ENCODE data around the gene CFDP1. TPM values are rescaled to one million over a fixed set of nuclear protein-coding genes. Genes with fewer than 3 reads are reported as not detected.
"Not testable (repeated sequence)": the region's sequence is repeated elsewhere in the genome, so short reads cannot be mapped to it uniquely, and the experiment has no call there.

Gene CFDP1
- total and polyA plus RNA-seq, 2 donors (not counting 1 experiment from before 2014, with no cell fraction given): 6.3 to 42.8 TPM

DNA sequence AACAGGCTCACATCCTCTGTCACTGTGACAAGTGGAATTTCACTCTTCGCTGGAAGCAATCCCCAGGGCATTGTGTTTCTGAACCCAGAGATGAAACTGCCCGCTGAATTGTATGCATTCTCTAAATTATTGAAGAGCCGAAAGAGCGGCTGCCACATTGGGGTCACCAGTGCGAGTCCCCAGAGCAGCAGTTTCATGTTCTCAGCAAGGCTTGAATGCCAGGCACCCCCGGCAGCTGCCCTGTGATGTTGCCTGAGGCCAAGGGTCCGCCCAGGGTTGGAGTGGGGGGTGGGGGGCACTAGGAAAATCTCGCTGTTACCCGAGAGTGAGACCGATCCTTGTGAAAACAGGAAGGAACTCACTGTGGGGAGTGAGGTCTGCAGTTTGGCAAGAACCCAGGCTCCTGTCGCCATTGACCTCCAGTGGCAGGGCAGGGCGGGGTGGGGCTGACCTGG lies 161.2 kb downstream of the CFDP1 start:
- no peak overlapping the region for H3K9ac ChIP-seq (ENCODE audit: low read length)
- peaks cover 0 to 34% (median 4%) of the 10 kb centered on the region in 4 experiments for H3K27me3 ChIP-seq (replicated peaks in 1 of 4; ENCODE audit: control extremely low read depth in 1 of 4, control insufficient read depth in 3 of 4, insufficient read depth in 4 of 4, low read length in 3 of 4)
- H3K4me2 ChIP-seq (replicated peaks; ENCODE audit: low read depth, low read length, poor library complexity, severe bottlenecking): no peak overlapping the region
- Mint-ChIP-seq H3K4me3 (no peak overlapping the region), H3K4me1 (no peaks in the 10 kb centered on the region), H3K9me3 (ENCODE audit: insufficient read depth) (no peaks in the 10 kb centered on the region), H3K27ac (no peak overlapping the region), H3K27me3 (peaks cover 24% of the 10 kb centered on the region)
- no peaks in the 10 kb centered on the region for H3K79me2 ChIP-seq (ENCODE audit: control insufficient read depth, insufficient read depth, low read length)
- no peak for ATAC-seq (ENCODE audit: low read depth)
- H3K9me3 ChIP-seq (ENCODE audit: control extremely low read depth in 1 of 3, control insufficient read depth in 2 of 3, insufficient read depth in 1 of 3, low read length in 2 of 3): peaks cover 0 to 15% (median 0%) of the 10 kb centered on the region in 3 donors
- ChIA-PET POLR2A (interaction anchor here (0.7 kb wide), 1 partner anchor 21 kb away, joined by 4 read pairs; no protein-coding TSS in a partner anchor), CTCF (no interaction called here)
- H2AFZ ChIP-seq (ENCODE audit: insufficient read depth, low read depth, low read length, poor library complexity, severe bottlenecking): no peak overlapping the region
- no peaks in the 10 kb centered on the region for H3K36me3 ChIP-seq (replicated peaks in 1 of 2; ENCODE audit: control extremely low read depth in 1 of 2, control insufficient read depth in 1 of 2, extremely low read depth in 1 of 2, insufficient read depth in 2 of 2, low read length in 1 of 2)
- H4K20me1 ChIP-seq (ENCODE audit: control insufficient read depth, insufficient read depth, low read length, poor library complexity, severe bottlenecking): no peaks in the 10 kb centered on the region
- TF ChIP-seq, protein P1, sequence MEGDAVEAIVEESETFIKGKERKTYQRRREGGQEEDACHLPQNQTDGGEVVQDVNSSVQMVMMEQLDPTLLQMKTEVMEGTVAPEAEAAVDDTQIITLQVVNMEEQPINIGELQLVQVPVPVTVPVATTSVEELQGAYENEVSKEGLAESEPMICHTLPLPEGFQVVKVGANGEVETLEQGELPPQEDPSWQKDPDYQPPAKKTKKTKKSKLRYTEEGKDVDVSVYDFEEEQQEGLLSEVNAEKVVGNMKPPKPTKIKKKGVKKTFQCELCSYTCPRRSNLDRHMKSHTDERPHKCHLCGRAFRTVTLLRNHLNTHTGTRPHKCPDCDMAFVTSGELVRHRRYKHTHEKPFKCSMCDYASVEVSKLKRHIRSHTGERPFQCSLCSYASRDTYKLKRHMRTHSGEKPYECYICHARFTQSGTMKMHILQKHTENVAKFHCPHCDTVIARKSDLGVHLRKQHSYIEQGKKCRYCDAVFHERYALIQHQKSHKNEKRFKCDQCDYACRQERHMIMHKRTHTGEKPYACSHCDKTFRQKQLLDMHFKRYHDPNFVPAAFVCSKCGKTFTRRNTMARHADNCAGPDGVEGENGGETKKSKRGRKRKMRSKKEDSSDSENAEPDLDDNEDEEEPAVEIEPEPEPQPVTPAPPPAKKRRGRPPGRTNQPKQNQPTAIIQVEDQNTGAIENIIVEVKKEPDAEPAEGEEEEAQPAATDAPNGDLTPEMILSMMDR (IDR thresholded peaks at IDR 0.05): no peak
- no peak for TF ChIP-seq EZH2 (IDR thresholded peaks at IDR 0.05; ENCODE audit: borderline replicate concordance, insufficient read depth, low read depth, low read length, poor library complexity, severe bottlenecking)
- intact Hi-C loops (cut with micrococcal nuclease): no loop called here
- DNase-seq: no peak
- no peaks in the 10 kb centered on the region for H3K4me1 ChIP-seq (ENCODE audit: control insufficient read depth in 2 of 2, insufficient read depth in 2 of 2, low read length in 2 of 2)
- no peak overlapping the region for H3K4me3 ChIP-seq (ENCODE audit: control extremely low read depth in 1 of 5, extremely low read depth in 1 of 5, insufficient read depth in 1 of 5, low read depth in 2 of 5, low read length in 4 of 5)
- no peak overlapping the region for H3K27ac ChIP-seq (ENCODE audit: low read length in 2 of 2)
- WGBS (ENCODE audit: insufficient coverage): 7% methylated on average over 12 of the region's 12 CpGs

DNA sequence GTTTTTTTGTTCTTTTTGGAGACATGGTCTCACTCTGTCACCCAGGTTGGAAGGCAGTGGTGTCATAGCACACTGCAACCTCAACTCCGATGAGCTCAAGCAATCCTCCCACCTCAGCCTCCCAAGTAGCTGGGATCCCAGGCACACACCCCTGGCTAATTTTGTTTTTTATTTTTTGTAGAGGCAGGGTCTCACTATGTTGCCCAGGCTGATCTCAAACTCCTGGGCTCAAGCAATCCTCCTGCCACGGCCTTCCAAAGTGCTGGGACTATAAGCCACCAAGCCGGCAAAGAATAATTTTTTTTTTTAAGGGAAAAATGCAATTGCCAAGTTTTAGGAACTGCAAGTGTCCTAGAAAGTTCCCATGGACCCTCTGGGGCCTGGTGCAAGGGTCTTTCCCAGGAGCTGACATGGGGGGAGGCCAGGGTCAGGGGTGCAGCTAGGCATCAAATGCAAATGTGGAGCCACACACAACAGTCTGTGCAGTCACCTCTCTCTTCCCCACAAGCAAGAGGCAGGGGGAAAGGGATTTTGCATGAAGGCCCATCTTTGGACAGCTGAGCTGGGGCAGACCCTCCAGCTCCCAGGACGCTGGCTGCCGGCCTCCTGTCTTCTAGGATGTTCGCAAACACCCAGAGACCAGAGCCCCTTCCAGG lies 161.7 kb downstream of the CFDP1 start:
- H3K9me3 ChIP-seq (ENCODE audit: control extremely low read depth in 1 of 3, control insufficient read depth in 2 of 3, insufficient read depth in 1 of 3, low read length in 2 of 3): peaks cover 0 to 17% (median 0%) of the 10 kb centered on the region in 3 donors
- ATAC-seq (ENCODE audit: low read depth) (no peak), DNase-seq (no peak)
- peaks cover 0 to 38% (median 6%) of the 10 kb centered on the region in 4 experiments for H3K27me3 ChIP-seq (replicated peaks in 1 of 4; ENCODE audit: control extremely low read depth in 1 of 4, control insufficient read depth in 3 of 4, insufficient read depth in 4 of 4, low read length in 3 of 4)
- Mint-ChIP-seq H3K27ac (no peak overlapping the region), H3K27me3 (peaks cover 26% of the 10 kb centered on the region), H3K4me3 (no peak overlapping the region), H3K9me3 (ENCODE audit: insufficient read depth) (no peaks in the 10 kb centered on the region), H3K4me1 (peaks cover under 1% of the 10 kb centered on the region)
- intact Hi-C loops (cut with micrococcal nuclease): no loop called here
- H4K20me1 ChIP-seq (ENCODE audit: control insufficient read depth, insufficient read depth, low read length, poor library complexity, severe bottlenecking): no peaks in the 10 kb centered on the region
- no peak overlapping the region for H2AFZ ChIP-seq (ENCODE audit: insufficient read depth, low read depth, low read length, poor library complexity, severe bottlenecking)
- ChIA-PET POLR2A (no interaction called here), CTCF (no interaction called here)
- H3K79me2 ChIP-seq (ENCODE audit: control insufficient read depth, insufficient read depth, low read length): no peaks in the 10 kb centered on the region
- 71% methylated on average over 6 of the region's 6 CpGs for WGBS (ENCODE audit: insufficient coverage)
- no peak overlapping the region for H3K4me3 ChIP-seq (ENCODE audit: control extremely low read depth in 1 of 5, extremely low read depth in 1 of 5, insufficient read depth in 1 of 5, low read depth in 2 of 5, low read length in 4 of 5)
- H3K4me2 ChIP-seq (replicated peaks; ENCODE audit: low read depth, low read length, poor library complexity, severe bottlenecking): no peak overlapping the region
- no peak overlapping the region for H3K27ac ChIP-seq (ENCODE audit: low read length in 2 of 2)
- H3K4me1 ChIP-seq (ENCODE audit: control insufficient read depth in 2 of 2, insufficient read depth in 2 of 2, low read length in 2 of 2): no peaks in the 10 kb centered on the region
- TF ChIP-seq EZH2 (IDR thresholded peaks at IDR 0.05; ENCODE audit: borderline replicate concordance, insufficient read depth, low read depth, low read length, poor library complexity, severe bottlenecking): no peak
- TF ChIP-seq, protein P1 (IDR thresholded peaks at IDR 0.05): no peak
- no peak overlapping the region for H3K9ac ChIP-seq (ENCODE audit: low read length)
- no peaks in the 10 kb centered on the region for H3K36me3 ChIP-seq (replicated peaks in 1 of 2; ENCODE audit: control extremely low read depth in 1 of 2, control insufficient read depth in 1 of 2, extremely low read depth in 1 of 2, insufficient read depth in 2 of 2, low read length in 1 of 2)

DNA sequence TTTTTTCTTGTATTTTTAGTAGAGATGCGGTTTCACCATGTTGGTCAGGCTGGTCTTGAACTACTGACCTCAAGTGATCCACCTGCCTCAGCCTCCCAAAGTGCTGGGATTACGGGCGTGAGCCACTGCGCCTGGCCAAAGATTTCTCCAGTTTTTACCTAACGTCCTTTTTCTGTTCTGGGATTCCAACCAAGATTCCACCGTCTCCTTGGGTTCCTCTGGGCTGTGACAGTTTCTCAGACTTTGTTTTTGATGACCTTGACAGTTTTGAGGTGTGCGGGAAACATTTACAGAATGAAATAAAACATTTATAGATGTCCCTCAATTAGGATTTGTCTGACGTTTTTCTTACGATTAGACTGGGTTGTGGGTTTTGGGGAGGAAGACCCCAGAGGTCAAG lies 163.9 kb downstream of the CFDP1 start:
- H3K4me2 ChIP-seq (replicated peaks; ENCODE audit: low read depth, low read length, poor library complexity, severe bottlenecking); H3K79me2 ChIP-seq (ENCODE audit: control insufficient read depth, insufficient read depth, low read length); H3K4me3 ChIP-seq (ENCODE audit: control extremely low read depth in 1 of 5, extremely low read depth in 1 of 5, insufficient read depth in 1 of 5, low read depth in 2 of 5, low read length in 4 of 5); CTCF ChIA-PET; H3K4me1 Mint-ChIP-seq; H3K9me3 Mint-ChIP-seq (ENCODE audit: insufficient read depth); H3K27ac Mint-ChIP-seq; H3K4me3 Mint-ChIP-seq; H3K27ac ChIP-seq (ENCODE audit: low read length in 2 of 2); intact Hi-C loops (cut with micrococcal nuclease); H3K9ac ChIP-seq (ENCODE audit: low read length); H3K36me3 ChIP-seq (replicated peaks in 1 of 2; ENCODE audit: control extremely low read depth in 1 of 2, control insufficient read depth in 1 of 2, extremely low read depth in 1 of 2, insufficient read depth in 2 of 2, low read length in 1 of 2); POLR2A ChIA-PET; H4K20me1 ChIP-seq (ENCODE audit: control insufficient read depth, insufficient read depth, low read length, poor library complexity, severe bottlenecking); DNase-seq; ATAC-seq (ENCODE audit: low read depth); H2AFZ ChIP-seq (ENCODE audit: insufficient read depth, low read depth, low read length, poor library complexity, severe bottlenecking): not testable (repeated sequence)
- H3K4me1 ChIP-seq (ENCODE audit: control insufficient read depth in 2 of 2, insufficient read depth in 2 of 2, low read length in 2 of 2): peaks cover 14 to 18% of the 10 kb centered on the region in 2 donors
- peaks cover 0 to 54% (median 19%) of the 10 kb centered on the region in 4 experiments for H3K27me3 ChIP-seq (replicated peaks in 1 of 4; ENCODE audit: control extremely low read depth in 1 of 4, control insufficient read depth in 3 of 4, insufficient read depth in 4 of 4, low read length in 3 of 4)
- peaks cover 30% of the 10 kb centered on the region for H3K27me3 Mint-ChIP-seq
- WGBS (ENCODE audit: insufficient coverage): 96% methylated on average over 4 of the region's 9 CpGs
- H3K9me3 ChIP-seq (ENCODE audit: control extremely low read depth in 1 of 3, control insufficient read depth in 2 of 3, insufficient read depth in 1 of 3, low read length in 2 of 3): peaks cover 0 to 24% (median 0%) of the 10 kb centered on the region in 3 donors

All from B cell (primary cell).